8988T (cell line): ENCODE measurements around the gene MACROD1.

ENCODE experiments used
- DNase-seq: peaks from one replicate; pipeline ENCODE4 v3.0.0; 2011

MACROD1 gene

GRCh38 chr11:64128255-64129006, 37.5 kb downstream of the MACROD1 start:
- DNase-seq, result no peak

- no peak for DNase-seq
These were observed 38.4 kb downstream of the MACROD1 start for GRCh38 chr11:64127267-64128072.

- no peak for DNase-seq
These were observed 39.1 kb downstream of the MACROD1 start for GRCh38 chr11:64126796-64127195.

GRCh38 chr11:64126371-64126770, 39.5 kb downstream of the MACROD1 start:
- DNase-seq, result no peak

- DNase-seq, result no peak
These were observed 40.2 kb downstream of the MACROD1 start for GRCh38 chr11:64125676-64126075.

GRCh38 chr11:64124147-64124546, 41.8 kb downstream of the MACROD1 start:
- DNase-seq, result no peak

GRCh38 chr11:64123679-64124078, 42.2 kb downstream of the MACROD1 start:
- DNase-seq, result no peak

GRCh38 chr11:64122411-64123410, 43.2 kb downstream of the MACROD1 start:
- no peak for DNase-seq

GRCh38 chr11:64121663-64122410, 44.1 kb downstream of the MACROD1 start:
- DNase-seq, result no peak

- no peak for DNase-seq
These were observed 44.9 kb downstream of the MACROD1 start for GRCh38 chr11:64120951-64121569.

GRCh38 chr11:64119700-64120099, 46.2 kb downstream of the MACROD1 start:
- DNase-seq, result no peak

- no peak for DNase-seq
These were observed 46.8 kb downstream of the MACROD1 start for GRCh38 chr11:64118876-64119665.

- DNase-seq, result no peak
These were observed 48.0 kb downstream of the MACROD1 start for GRCh38 chr11:64117763-64118459.

GRCh38 chr11:64115531-64116522, 50.1 kb downstream of the MACROD1 start:
- no peak for DNase-seq

- DNase-seq, result no peak
These were observed 51.7 kb downstream of the MACROD1 start for GRCh38 chr11:64114231-64114630.

- no peak for DNase-seq
These were observed 52.5 kb downstream of the MACROD1 start for GRCh38 chr11:64113462-64113780.

- no peak for DNase-seq
These were observed 53.0 kb downstream of the MACROD1 start for GRCh38 chr11:64112771-64113461.
